ENCODE data around the gene BPIFB3. TPM values are rescaled to one million over a fixed set of nuclear protein-coding genes. Genes with fewer than 3 reads are reported as not detected.

Gene BPIFB3
- total and polyA plus RNA-seq, 2 of the 13 experiments (the other 11 are each of a cell fraction or from before 2014, with no cell fraction given), result 0.09 TPM; not detected in 1

- TF ChIP-seq RERE (CRISPR knock-in tag; IDR thresholded peaks at IDR 0.05; ENCODE audit: low read depth) (no peak), ZBTB43 (CRISPR knock-in tag; conservative IDR thresholded peaks at IDR 0.05) (peak; percentile 94), CEBPB (IDR thresholded peaks at IDR 0.05; ENCODE audit: borderline replicate concordance, low read depth, low read length) (peak; percentile 58; the same call in 1 of the 2 replicates), LCORL (IDR thresholded peaks at IDR 0.05) (no peak), LCORL (CRISPR knock-in tag; IDR thresholded peaks at IDR 0.05) (peak; percentile 39; the same call in 1 of the 2 replicates), DZIP1 (CRISPR knock-in tag; IDR thresholded peaks at IDR 0.05) (peak; percentile 67; the same call in 1 of the 2 replicates), ZBTB7A (CRISPR knock-in tag; IDR thresholded peaks at IDR 0.05) (0 out of 2 replicates have a peak, but pooled peaks have one; percentile 51), ZNF878 (CRISPR knock-in tag; IDR thresholded peaks at IDR 0.05) (peak; percentile 81), ZNF772 (CRISPR knock-in tag; IDR thresholded peaks at IDR 0.05) (no peak; the same call in 1 of the 2 replicates), ZNF350 (CRISPR knock-in tag; IDR thresholded peaks at IDR 0.05; ENCODE audit: borderline replicate concordance, low read depth) (peak; percentile 46; the same call in 1 of the 2 replicates), RNF2 (conservative IDR thresholded peaks at IDR 0.05; ENCODE audit: low read depth) (no peak), ISL2 (CRISPR knock-in tag; IDR thresholded peaks at IDR 0.05) (0 out of 2 replicates have a peak, but pooled peaks have one; percentile 22), ESRRA (CRISPR knock-in tag; IDR thresholded peaks at IDR 0.05; ENCODE audit: low read depth) (peak; percentile 9; the same call in 1 of the 2 replicates), KDM1A (CRISPR knock-in tag; IDR thresholded peaks at IDR 0.05) (no peak), ZNF784 (CRISPR knock-in tag; IDR thresholded peaks at IDR 0.05; ENCODE audit: borderline replicate concordance) (peak; percentile 87), CHD2 (IDR thresholded peaks at IDR 0.05; ENCODE audit: low read depth, low read length) (no peak), ZNF441 (CRISPR knock-in tag; IDR thresholded peaks at IDR 0.05; ENCODE audit: borderline replicate concordance) (0 out of 2 replicates have a peak, but pooled peaks have one; percentile 38), MAX (IDR thresholded peaks at IDR 0.05) (peak; percentile 22; the same call in 1 of the 2 replicates)
Measured at GRCh38 chr20:33026072-33026778, 27.5 kb upstream of the BPIFB3 start (continued).
